Kidney epithelial cell (primary cell): ENCODE results near the gene LRTM2. TPM values are rescaled to one million over a fixed set of nuclear protein-coding genes. Genes with fewer than 3 reads are reported as not detected.

Source experiments
- DNase-seq: peaks from one replicate; pipeline ENCODE4 v3.0.0-alpha.2; 2010; ENCODE audit warnings: low read depth
- H3K27me3 ChIP-seq: 2 replicates; pipeline ENCODE4 v1.6.0; 2011; ENCODE audit warnings: low read length; ENCODE audit not compliant: control insufficient read depth, insufficient read depth
- H3K36me3 ChIP-seq: 2 replicates; pipeline ENCODE4 v1.5.1; 2011; ENCODE audit warnings: low read length; ENCODE audit not compliant: control insufficient read depth, insufficient read depth
- H3K4me3 ChIP-seq: 2 replicates; pipeline ENCODE4 v1.5.1; 2011; ENCODE audit warnings: low read depth, mild to moderate bottlenecking, control low read depth, low read length
- total RNA-seq: library from RNA; depleted of rRNA; stranded (reverse); fragments of >200 nt; gene quantifications from 2 replicates; pipeline ENCODE4 v1.2.3, GENCODE V29; 2015
- TF ChIP-seq, protein P1 (sequence below): IDR thresholded peaks from 2 replicates; pipeline ENCODE4 v1.5.1; 2011; ENCODE audit warnings: mild to moderate bottlenecking, moderate library complexity, low read length, control low read depth, inconsistent platforms; ENCODE audit not compliant: insufficient read depth, poor library complexity, severe bottlenecking

The LRTM2 gene
- total RNA-seq, 1 donor from 2014 or later, result not detected

DNA sequence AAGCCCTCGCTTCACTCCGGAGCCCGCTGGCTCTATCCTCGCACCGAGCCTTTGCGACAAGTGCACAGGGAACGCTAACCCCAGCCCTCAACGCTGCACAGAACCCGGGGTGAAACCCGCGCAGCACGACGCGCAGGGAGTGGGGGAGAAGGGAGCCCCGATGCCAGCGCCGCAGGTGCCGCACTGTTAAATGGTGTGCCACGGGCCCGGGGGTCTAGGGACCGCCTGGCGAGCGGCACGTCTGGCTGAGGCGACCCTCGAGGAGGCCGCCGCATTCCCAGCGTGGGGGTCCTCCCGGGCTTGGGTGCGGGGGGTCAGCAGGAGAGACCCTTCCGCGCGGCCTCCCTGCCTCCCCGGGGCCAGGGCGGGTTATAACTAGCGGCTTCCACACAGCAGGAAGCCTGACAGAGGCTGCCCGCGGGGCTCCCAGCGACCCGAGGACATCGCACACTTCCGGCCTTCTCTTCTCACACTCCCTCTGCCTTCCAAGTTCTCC is 23.8 kb upstream of the LRTM2 start:
- H3K27me3 ChIP-seq, result peaks cover 8% of the 10 kb centered on the region
- peak overlapping the region; percentile 30 for H3K4me3 ChIP-seq
- TF ChIP-seq, protein P1, sequence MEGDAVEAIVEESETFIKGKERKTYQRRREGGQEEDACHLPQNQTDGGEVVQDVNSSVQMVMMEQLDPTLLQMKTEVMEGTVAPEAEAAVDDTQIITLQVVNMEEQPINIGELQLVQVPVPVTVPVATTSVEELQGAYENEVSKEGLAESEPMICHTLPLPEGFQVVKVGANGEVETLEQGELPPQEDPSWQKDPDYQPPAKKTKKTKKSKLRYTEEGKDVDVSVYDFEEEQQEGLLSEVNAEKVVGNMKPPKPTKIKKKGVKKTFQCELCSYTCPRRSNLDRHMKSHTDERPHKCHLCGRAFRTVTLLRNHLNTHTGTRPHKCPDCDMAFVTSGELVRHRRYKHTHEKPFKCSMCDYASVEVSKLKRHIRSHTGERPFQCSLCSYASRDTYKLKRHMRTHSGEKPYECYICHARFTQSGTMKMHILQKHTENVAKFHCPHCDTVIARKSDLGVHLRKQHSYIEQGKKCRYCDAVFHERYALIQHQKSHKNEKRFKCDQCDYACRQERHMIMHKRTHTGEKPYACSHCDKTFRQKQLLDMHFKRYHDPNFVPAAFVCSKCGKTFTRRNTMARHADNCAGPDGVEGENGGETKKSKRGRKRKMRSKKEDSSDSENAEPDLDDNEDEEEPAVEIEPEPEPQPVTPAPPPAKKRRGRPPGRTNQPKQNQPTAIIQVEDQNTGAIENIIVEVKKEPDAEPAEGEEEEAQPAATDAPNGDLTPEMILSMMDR, result no peak
- DNase-seq, result no peak
- H3K36me3 ChIP-seq, result no peaks in the 10 kb centered on the region

DNA sequence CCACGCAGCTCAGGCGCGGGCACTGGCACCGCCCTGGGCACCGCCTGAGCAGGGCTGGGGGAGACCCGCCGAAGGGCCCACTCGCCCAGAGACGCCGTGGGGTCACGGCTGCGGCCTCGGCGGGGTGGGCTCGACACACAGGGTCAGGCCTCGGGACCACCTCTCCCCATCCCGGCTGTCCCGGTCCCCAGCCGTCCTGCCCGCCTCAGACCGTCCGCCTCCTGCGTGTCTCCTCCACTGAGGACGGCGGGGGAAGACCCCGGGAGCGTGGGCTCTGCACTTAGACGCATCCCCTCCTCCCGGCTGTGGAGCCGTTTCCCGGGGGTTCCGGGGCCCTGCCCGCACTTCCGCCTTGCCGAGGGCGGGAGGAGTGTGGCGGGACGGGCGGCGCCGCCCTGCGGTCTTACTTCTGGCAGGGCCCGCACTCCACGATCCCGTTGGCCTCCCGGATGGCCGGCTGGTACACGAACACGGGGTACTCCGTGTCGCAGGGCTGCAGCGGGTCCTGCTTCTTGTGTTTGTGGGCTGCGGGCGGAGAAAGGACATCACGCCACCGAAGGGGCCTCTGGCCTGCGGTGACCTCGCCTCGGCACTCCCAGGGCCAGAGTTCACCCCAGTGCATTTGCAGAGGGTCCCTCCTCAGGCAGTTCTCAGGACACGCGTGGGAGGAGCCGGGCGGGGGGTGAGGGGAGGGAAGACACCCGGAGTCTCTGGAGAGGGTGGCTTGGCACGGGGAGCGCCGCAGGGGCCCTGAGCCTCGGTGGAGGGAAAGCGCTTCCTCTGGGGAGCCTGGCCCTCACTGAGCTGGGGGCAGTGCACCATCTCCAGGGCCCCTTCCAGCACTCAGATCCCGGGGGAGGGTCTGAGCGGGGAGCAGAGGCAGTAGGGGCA is 23.1 kb upstream of the LRTM2 start:
- Histone ChIP-seq H3K27me3 (peaks cover 8% of the 10 kb centered on the region), H3K4me3 (peak overlapping the region; percentile 30), H3K36me3 (no peaks in the 10 kb centered on the region)
- TF ChIP-seq, protein P1, result no peak
- DNase-seq, result no peak

DNA sequence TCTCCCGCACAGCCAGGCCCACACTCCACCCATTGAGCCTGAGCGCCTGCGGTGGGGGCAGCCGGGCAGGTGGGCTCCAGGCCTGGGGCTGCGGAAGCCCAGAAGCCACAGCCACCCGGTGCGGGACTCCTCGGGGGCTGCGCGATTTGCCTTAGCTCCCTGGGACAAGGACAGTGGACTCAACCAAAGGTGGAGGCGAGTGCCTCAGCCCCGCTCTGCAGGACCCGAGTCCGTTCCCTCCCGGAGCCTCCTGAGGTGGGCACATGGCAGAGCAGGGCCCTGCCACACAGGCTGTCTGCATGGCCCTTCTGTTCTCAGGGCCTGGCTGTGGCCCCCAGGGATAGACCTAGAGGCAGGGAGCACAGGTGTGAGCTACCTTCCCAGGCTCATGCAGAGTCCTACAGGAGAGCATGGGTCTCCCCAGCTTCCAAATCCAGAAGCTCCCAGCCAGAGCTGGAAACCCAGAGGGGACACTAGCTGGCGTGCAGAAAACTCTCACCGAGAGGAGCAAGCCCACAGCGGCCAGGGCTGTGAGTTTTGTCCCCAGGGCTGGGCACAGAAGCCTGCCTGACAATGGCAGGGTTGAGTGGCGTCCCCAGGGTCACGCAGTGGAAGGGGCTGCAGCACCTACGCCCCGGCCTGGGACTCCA is 22.2 kb upstream of the LRTM2 start:
- Histone ChIP-seq H3K4me3 (no peak overlapping the region), H3K27me3 (peaks cover 8% of the 10 kb centered on the region), H3K36me3 (no peaks in the 10 kb centered on the region)
- TF ChIP-seq, protein P1, result no peak
- no peak for DNase-seq

DNA sequence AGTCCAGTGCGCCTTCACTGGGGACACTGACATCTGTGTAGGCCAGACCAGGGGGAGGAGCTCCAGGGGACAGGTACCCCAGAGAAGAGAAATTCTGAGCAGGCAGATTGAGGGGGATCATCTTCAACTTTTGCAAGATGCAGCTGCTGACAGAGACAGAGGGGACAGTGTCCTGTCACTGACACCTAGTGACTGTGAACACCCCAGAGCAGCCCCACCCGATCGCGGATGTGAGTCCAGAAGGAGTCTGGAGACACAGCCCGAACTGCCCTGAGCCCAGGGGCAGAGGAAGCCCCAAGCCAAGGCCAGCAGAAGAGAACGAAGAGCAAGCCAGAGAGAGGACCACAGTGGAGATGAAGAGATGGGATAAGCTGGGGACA is 21.7 kb upstream of the LRTM2 start:
- TF ChIP-seq, protein P1, result no peak

DNA sequence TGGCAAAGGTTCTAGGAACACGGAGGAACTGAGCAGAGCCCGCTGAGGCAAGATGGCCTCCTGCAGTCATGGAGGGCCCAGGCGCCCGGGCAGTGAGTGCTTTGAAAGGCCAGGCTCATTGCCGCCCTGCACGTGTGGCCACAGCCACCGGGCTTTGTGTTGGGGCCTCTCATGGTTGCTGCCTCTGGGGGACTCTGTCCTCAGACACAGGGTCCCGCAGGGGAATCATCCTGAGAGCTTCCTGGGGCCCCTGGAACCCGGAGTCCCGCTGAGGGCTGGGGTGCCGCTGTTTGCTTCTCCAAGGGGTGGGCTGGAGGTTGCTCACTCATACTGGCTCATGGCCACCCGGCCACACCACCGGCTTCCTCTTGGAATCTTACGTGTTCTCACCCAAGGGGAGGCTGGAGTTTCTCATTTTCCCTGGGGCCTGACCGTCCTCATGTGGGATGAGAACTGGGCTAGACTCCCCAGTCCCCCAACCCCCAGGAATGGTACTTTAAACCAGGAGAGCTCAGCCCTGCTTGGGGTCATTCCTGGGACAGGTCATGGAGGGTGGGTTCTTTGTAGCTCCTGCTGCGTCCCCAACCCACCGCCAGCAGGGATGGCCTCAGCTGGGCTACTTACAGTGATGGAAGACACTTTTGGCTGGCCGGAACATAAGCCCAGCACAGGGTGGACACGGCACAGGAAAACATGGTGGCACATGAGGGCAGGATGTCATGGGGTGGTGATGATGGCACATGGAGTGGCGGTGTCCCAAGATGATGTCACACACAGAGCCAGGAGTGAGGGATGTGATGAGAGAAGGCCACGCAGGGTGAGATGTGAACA is 21.1 kb upstream of the LRTM2 start:
- H3K27me3 ChIP-seq, result peaks cover 8% of the 10 kb centered on the region
- H3K36me3 ChIP-seq, result no peaks in the 10 kb centered on the region
- TF ChIP-seq, protein P1, result no peak
- no peak for DNase-seq
- no peak overlapping the region for H3K4me3 ChIP-seq

More for the DNA sequence above, 21.7 kb upstream of the LRTM2 start:
- H3K4me3 ChIP-seq, result no peak overlapping the region
- no peaks in the 10 kb centered on the region for H3K36me3 ChIP-seq
- DNase-seq, result no peak
- peaks cover 8% of the 10 kb centered on the region for H3K27me3 ChIP-seq
